ENCODE data around the gene SMARCC2.

SMARCC2 gene

DNA sequence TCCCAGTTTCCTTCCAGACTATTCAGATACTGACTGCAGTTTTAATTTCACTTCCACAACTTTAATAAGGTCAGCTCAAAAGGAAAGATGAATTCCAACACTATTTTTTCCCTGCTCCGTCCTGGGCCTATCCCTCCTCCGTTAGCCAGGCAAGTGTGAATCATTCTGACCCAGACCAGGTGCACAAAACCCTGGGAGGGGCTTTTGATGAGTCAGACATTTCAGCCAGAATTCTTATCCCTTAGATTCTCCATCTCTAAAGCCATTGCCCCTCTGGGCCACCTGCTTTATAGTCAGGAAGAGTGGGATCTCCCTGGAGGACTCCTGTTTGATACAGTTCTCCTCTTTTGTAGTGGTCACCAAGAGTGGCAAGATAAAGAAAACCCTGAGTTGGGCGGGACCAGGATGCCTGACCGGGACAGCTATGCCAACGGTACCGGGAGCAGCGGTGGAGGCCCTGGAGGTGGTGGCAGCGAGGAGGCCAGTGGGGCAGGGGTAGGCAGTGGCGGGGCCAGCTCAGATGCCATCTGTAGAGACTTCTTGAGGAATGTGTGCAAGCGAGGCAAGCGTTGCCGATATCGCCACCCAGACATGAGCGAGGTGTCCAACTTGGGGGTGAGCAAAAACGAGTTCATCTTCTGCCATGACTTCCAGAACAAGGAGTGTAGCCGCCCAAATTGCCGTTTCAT, 69.0 kb downstream of the SMARCC2 start:
- no peaks in the 10 kb centered on the region for H3K9me2 ChIP-seq (replicated peaks; ENCODE audit: low read depth, low read length)
- H3K9ac ChIP-seq (ENCODE audit: low read depth, low read length, poor library complexity, severe bottlenecking) = peak overlapping the region; percentile 80
- H3K36me3 ChIP-seq (ENCODE audit: insufficient read depth, low read length) = peaks cover 7% of the 10 kb centered on the region; the same call in 1 of the 2 replicates
- peaks cover 7% of the 10 kb centered on the region for H3K27me3 ChIP-seq (ENCODE audit: insufficient read depth, low read length, poor library complexity, severe bottlenecking)
- TF ChIP-seq EZH2phosphoT487 (IDR thresholded peaks at IDR 0.05; ENCODE audit: borderline replicate concordance) = no peak
- TF ChIP-seq, protein P1, sequence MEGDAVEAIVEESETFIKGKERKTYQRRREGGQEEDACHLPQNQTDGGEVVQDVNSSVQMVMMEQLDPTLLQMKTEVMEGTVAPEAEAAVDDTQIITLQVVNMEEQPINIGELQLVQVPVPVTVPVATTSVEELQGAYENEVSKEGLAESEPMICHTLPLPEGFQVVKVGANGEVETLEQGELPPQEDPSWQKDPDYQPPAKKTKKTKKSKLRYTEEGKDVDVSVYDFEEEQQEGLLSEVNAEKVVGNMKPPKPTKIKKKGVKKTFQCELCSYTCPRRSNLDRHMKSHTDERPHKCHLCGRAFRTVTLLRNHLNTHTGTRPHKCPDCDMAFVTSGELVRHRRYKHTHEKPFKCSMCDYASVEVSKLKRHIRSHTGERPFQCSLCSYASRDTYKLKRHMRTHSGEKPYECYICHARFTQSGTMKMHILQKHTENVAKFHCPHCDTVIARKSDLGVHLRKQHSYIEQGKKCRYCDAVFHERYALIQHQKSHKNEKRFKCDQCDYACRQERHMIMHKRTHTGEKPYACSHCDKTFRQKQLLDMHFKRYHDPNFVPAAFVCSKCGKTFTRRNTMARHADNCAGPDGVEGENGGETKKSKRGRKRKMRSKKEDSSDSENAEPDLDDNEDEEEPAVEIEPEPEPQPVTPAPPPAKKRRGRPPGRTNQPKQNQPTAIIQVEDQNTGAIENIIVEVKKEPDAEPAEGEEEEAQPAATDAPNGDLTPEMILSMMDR (conservative IDR thresholded peaks at IDR 0.05; ENCODE audit: low read length) = no peak
- H3K4me3 ChIP-seq (ENCODE audit: low read length, poor library complexity, severe bottlenecking) = peak overlapping the region; percentile 99
- peaks cover 41% of the 10 kb centered on the region for H3K79me2 ChIP-seq (ENCODE audit: insufficient read depth, low read length)
- H4K20me1 ChIP-seq (ENCODE audit: insufficient read depth, low read length, poor library complexity, severe bottlenecking) = peaks cover 14% of the 10 kb centered on the region
- H3K4me2 ChIP-seq (ENCODE audit: low read depth, low read length, poor library complexity, severe bottlenecking) = peak overlapping the region; percentile 97
- no peak overlapping the region for H2AFZ ChIP-seq (ENCODE audit: low read length)
- peaks cover 10% of the 10 kb centered on the region for H3F3A ChIP-seq (ENCODE audit: low read depth)
- H3K9me3 ChIP-seq (ENCODE audit: insufficient read depth, low read depth, low read length) = no peaks in the 10 kb centered on the region
- peaks cover 22% of the 10 kb centered on the region for H3K4me1 ChIP-seq (ENCODE audit: insufficient read depth, low read length, poor library complexity, severe bottlenecking)

DNA sequence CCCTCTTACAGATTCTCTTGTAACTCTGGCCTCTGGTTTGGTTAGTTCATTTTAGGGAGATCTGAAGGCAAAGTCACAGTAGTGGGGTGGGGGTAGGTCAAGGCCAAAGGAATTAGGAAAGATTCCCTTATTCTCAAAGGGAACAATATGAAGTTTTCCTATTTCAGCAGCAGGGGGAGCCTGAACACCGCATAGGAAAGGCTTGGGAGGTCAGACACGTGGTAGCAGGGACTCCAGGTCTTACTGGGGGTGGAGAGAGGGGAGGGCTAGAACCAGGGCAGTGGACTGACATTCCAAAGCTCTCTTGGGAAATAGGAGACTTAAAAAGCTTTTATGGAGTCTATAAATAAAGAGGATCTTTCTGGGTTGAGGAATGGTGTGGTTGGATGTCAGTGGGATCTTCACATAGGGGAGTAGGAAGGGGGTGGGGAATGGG, 69.9 kb downstream of the SMARCC2 start:
- peak overlapping the region; percentile 80 for H3K9ac ChIP-seq (ENCODE audit: low read depth, low read length, poor library complexity, severe bottlenecking)
- H3K79me2 ChIP-seq (ENCODE audit: insufficient read depth, low read length) = peaks cover 40% of the 10 kb centered on the region
- peaks cover 7% of the 10 kb centered on the region; the same call in 1 of the 2 replicates for H3K36me3 ChIP-seq (ENCODE audit: insufficient read depth, low read length)
- peaks cover 7% of the 10 kb centered on the region for H3K27me3 ChIP-seq (ENCODE audit: insufficient read depth, low read length, poor library complexity, severe bottlenecking)
- H3K4me3 ChIP-seq (ENCODE audit: low read length, poor library complexity, severe bottlenecking) = peak overlapping the region; percentile 99
- no peaks in the 10 kb centered on the region for H3K9me2 ChIP-seq (replicated peaks; ENCODE audit: low read depth, low read length)
- peak overlapping the region; percentile 97 for H3K4me2 ChIP-seq (ENCODE audit: low read depth, low read length, poor library complexity, severe bottlenecking)
- TF ChIP-seq, protein P1 (conservative IDR thresholded peaks at IDR 0.05; ENCODE audit: low read length) = peak; percentile 82
- no peak for TF ChIP-seq EZH2phosphoT487 (IDR thresholded peaks at IDR 0.05; ENCODE audit: borderline replicate concordance)
- H3K9me3 ChIP-seq (ENCODE audit: insufficient read depth, low read depth, low read length) = no peaks in the 10 kb centered on the region
- peaks cover 14% of the 10 kb centered on the region for H4K20me1 ChIP-seq (ENCODE audit: insufficient read depth, low read length, poor library complexity, severe bottlenecking)
- peaks cover 10% of the 10 kb centered on the region for H3F3A ChIP-seq (ENCODE audit: low read depth)
- peaks cover 18% of the 10 kb centered on the region for H3K4me1 ChIP-seq (ENCODE audit: insufficient read depth, low read length, poor library complexity, severe bottlenecking)
- no peak overlapping the region for H2AFZ ChIP-seq (ENCODE audit: low read length)

DNA sequence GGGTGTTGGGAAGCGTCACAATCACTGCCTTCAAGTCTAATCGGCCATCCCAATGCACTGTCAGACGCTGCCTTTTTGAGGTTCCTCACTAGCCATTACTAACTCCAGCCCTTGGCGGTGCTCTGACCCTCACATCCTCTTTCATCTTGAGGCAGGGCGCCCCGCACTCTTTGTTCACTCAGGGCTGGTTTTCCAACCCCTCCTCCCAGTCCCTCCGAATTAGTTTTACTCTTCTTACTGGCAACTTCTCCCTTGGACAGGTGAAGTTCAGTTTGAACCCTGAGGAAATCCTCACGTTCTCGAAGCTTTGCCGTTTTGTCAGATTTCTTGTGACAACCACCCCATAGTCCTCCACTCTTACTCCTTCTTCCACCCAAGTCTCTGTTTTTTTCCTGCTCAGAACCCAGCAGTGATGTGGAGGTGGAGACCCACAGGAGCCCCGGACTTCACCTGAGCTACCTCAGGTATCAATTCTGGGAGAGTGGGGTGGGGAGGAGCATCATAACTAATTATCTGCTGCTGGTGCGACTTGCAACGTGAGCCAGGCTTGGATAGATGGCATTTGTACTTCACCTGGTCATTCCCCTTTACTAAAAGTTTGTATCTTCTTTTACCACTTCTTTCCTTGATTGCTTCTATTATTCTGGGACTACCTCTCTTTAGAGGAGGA, 70.5 kb downstream of the SMARCC2 start:
- H3K4me2 ChIP-seq (ENCODE audit: low read depth, low read length, poor library complexity, severe bottlenecking) = peak overlapping the region; percentile 97
- TF ChIP-seq EZH2phosphoT487 (IDR thresholded peaks at IDR 0.05; ENCODE audit: borderline replicate concordance) = no peak
- TF ChIP-seq, protein P1 (conservative IDR thresholded peaks at IDR 0.05; ENCODE audit: low read length) = no peak
- H3F3A ChIP-seq (ENCODE audit: low read depth) = peaks cover 12% of the 10 kb centered on the region
- peak overlapping the region; percentile 99 for H3K4me3 ChIP-seq (ENCODE audit: low read length, poor library complexity, severe bottlenecking)
- H4K20me1 ChIP-seq (ENCODE audit: insufficient read depth, low read length, poor library complexity, severe bottlenecking) = peaks cover 14% of the 10 kb centered on the region
- peaks cover 7% of the 10 kb centered on the region for H3K27me3 ChIP-seq (ENCODE audit: insufficient read depth, low read length, poor library complexity, severe bottlenecking)
- H3K4me1 ChIP-seq (ENCODE audit: insufficient read depth, low read length, poor library complexity, severe bottlenecking) = peaks cover 18% of the 10 kb centered on the region
- peak overlapping the region; percentile 80 for H3K9ac ChIP-seq (ENCODE audit: low read depth, low read length, poor library complexity, severe bottlenecking)
- H3K9me2 ChIP-seq (replicated peaks; ENCODE audit: low read depth, low read length) = no peaks in the 10 kb centered on the region
- 0 out of 2 replicates have a peak overlapping the region, but pooled peaks have one; percentile 9 for H2AFZ ChIP-seq (ENCODE audit: low read length)
- H3K36me3 ChIP-seq (ENCODE audit: insufficient read depth, low read length) = peaks cover 12% of the 10 kb centered on the region
- peaks cover 35% of the 10 kb centered on the region for H3K79me2 ChIP-seq (ENCODE audit: insufficient read depth, low read length)
- H3K9me3 ChIP-seq (ENCODE audit: insufficient read depth, low read depth, low read length) = no peaks in the 10 kb centered on the region

Data from Loucy (cell line).